Epithelial cell of prostate (primary cell): ENCODE data around the gene TEAD4.
"Not testable (repeated sequence)": the region's sequence is repeated elsewhere in the genome, so short reads cannot be mapped to it uniquely, and the experiment has no call there.

Experiments used
- DNase-seq: peaks from one replicate; pipeline ENCODE4 v3.0.0-alpha.2; 2011; ENCODE audit warnings: low read depth, low spot score
- H3K27ac ChIP-seq: fragments of 450-650 bp; 2 replicates; pipeline ENCODE4 v1.5.1; 2017; ENCODE audit warnings: mild to moderate bottlenecking

TEAD4 gene

DNA sequence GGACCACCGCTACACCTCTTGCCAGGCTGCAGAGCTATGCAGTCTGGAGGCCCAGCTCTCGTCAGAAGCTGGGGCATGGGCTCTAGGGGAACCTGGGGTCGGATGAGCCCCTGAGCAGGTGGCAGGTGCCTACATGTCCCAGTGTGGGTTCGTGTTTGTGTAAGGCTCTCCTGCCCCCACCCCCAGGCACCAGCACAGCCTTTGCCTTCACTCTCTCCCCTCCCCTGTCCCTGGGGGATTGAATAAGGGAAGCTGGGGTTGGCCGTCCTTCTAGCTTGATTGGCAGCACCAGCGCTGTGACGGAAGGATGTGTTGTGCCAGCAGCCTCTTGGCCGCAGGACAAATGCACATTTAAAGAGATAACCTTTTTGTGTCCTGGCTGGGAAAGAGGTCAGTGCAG, 83.2 kb downstream of the TEAD4 start:
- no peak for DNase-seq

DNA sequence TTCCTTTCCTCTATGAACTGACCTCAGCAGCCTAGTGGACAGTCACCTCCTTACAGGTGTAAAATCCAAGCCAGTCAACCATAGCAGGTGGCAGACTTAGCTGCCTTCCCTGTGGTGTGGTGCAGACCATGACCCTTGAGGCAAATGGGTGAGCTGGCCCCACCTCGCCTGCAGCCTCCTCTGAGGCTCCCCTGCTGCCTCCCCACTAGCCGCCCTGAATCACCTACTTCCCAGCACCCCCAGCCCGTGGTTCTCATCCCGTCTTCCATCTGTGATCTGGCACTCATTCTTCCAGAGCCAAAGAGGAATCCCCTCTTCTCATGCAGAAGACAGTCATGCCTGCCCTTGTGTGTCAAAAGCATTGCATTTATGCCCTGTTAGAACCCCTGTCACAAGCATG, 83.6 kb downstream of the TEAD4 start:
- DNase-seq = no peak
- no peak overlapping the region for H3K27ac ChIP-seq

More for the DNA sequence above, 83.2 kb downstream of the TEAD4 start:
- no peak overlapping the region for H3K27ac ChIP-seq

DNA sequence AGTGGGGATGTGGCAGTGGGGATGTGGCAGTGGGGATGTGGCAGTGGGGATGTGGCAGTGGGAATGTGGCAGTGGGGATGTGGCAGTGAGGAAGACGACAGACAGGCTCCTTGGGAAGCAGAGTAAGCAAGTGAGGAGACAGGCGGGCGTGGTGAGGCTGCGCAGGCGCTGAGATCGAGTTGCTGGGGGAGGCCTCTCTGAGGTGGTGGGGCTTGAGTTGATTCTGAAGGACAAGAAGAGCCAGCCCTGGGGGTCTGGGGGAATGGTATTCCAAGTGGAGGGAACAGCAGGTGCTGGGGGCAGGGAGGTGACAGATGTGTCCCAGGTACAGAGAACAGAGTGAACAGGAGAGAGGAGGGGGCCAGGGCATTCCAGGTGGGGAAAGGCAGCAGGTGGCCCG, 84.2 kb downstream of the TEAD4 start:
- no peak overlapping the region for H3K27ac ChIP-seq
- DNase-seq = no peak

DNA sequence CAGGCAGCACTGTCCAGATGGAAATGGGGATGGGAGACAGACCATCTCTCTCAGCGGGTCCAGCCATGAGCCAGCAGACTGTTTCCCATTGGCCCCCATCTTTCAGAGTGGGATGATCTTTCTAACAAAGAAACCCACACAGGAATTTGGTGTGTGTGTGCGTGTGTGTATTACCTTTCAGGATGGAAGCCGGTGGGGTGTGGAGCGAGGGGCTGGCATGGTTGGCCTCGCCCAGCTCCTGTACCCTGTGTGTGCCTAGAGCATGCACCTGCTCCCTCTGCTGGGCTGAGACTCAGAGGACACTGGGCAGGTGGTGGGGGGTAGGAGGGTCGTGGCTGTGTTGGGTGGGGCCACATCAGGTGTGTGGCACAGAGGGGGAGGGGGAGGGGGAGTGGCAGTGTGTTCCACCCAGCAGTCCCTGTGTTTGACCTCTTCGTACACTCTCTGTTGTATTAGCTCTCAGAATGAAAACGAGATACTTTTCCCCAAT, 85.0 kb downstream of the TEAD4 start:
- H3K27ac ChIP-seq = no peak overlapping the region
- no peak for DNase-seq

DNA sequence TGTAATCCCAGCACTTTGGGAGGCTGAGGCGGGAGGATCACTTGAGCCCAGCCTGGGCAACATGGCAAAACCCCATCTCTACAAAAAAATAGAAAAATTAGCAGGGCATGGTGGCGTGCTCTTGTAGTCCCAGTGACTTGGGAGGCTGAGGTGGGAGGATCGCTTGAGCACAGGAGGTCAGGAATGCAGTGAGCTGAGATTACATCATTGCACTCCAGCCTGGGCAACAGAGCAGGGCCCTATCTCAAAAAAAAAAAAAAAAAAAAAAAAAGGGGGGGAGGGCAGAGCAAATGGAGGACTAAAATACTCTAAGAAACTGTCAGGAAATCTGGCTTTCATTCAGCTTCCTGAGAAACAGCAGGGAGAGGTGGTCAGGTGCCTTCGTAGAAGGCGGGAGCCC, 86.3 kb downstream of the TEAD4 start:
- no peak for DNase-seq
- no peak overlapping the region for H3K27ac ChIP-seq

DNA sequence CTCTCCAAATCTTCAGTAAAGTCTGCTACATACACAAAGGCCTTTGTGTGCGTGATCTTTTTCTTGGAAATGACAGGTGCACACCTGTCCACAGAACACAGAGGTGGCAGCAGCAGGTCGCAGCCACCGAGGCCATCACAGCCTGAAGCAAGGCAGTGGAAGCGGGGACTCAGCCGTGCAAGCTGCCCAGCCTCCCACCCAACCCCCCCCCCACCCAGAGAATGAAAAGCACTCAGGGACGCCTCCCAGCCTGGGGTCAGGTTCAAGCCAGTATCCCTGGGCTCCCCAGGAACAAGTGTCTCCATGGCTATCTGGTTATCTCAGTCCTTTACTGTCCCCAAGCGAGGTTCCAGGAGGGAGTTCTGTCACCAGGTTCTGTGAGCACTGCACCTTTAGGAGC, 86.8 kb downstream of the TEAD4 start:
- no peak for DNase-seq
- H3K27ac ChIP-seq = no peak overlapping the region

DNA sequence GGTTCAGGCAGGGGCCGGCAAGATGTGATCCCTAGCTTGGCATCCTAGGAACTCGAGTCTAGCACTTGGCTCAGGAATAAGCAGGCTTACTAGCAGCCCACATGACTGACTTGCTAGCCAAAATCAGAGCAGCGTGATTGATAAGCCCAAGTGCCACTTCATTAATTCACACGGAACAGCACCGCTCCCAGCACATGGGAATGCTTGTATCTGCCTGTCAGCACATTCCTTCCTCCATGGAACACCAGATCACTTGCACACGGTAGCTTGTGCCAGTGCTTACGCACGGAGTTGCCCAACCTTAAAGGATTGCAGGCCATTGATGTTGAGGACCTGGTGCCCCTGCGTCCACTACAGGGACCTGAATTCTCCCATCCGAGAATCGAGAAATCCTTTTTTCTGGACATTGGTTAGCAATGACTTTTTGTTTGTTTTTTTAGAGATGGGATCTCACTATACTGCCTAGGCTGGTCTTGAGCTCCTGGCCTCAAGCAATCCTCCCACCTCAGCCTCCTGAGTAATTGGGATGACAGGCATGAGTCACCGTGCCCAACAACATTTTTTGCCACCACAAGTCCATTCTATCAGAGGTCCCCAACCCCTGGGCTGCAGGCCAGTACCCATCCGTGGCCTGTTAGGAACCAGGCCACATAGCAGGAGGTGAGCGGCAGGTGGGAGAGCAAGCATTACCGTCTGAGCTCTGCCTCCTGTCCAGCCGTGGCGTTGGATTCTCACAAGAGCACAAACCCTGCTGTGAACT, 87.4 kb downstream of the TEAD4 start:
- no peak overlapping the region for H3K27ac ChIP-seq
- no peak for DNase-seq

DNA sequence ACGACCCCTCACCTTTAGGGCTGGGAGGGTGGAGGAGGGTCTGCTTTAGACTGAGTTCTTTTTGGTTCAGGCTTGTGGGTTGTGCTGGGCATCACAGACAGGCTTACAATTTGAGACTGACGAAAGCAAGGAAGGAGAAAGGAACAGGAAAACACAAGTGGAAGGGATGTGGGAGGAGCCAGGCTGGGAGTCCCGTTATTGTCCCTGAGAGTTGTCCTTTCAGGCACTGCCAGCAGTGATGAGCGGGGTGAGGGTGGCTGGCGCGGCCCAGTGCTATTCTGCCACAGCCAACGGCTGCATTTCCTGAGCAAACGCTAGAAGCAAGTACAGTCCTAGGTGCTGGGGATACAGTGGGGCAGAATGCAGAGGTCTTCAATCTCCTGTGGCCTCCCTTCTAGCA, 88.8 kb downstream of the TEAD4 start:
- H3K27ac ChIP-seq = no peak overlapping the region
- no peak for DNase-seq

DNA sequence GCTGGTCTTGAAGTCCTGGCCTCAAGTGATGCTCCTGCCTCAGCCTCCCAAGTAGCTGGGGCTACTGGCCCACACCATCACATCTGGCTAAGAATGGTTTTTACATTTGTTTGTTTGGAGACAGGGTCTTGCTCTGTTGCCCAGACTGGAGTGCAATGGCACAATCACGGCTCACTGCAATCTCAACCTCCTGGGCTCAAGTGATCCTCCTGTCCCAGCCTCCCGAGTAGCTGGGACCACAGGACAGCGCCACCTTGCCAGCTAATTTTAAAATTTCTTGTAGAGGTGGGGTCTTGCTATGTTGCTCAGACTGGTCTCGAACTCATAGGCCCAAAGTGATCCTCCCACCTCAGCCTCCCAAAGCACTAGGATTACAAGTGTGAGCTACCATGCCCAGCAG, 89.3 kb downstream of the TEAD4 start:
- H3K27ac ChIP-seq = no peak overlapping the region
- no peak for DNase-seq

DNA sequence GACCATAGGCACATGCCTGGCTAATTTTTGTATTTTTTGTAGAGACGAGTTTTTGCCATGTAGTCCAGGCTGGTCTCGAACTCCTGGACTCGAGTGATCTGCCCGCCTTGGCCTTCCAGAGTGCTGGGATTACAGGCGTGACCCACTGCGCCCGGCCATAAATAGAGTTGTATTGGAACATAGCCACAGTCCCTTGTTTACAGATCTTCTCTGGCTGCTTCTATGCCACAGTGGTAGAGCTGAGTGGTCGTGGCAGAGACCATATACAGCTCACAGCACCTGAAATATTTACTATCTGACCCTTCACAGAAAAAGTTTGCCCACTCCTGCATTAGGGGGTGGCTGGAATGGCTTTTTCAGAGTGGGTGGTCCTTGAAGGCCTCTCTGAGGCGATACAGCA, 90.0 kb downstream of the TEAD4 start:
- H3K27ac ChIP-seq = no peak overlapping the region
- DNase-seq = no peak

DNA sequence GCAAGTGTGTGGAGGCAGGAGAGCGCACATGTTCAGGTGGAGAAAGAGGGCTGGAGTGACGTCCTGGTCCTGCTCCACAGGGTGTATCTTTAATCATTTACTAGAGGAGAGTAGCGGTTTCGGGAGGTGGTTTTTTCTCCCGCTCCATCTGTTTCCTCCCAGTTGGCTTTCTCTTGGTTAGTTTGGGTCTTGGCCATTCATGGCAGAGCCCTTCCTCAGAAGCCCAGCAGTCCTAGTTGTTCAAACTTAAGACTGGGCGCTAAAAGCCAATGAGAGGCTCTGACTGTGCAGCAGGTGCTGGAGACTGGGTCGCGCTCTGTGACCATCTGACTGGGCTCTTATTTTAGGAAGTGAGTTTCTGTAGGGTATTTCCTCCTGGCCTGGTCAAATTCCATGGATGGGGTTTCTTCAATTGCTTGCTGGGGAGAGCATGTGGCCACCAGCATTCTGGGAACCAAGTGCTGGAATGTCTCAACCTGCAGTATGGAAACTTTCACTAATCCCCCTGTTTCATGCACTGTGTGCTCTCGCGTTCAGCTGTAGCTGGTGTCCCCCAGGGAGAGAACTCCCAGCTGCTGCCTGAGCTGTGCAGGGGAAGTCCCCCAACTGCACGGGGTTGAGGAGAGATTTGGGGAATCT, 90.5 kb downstream of the TEAD4 start:
- no peak overlapping the region for H3K27ac ChIP-seq
- no peak for DNase-seq

DNA sequence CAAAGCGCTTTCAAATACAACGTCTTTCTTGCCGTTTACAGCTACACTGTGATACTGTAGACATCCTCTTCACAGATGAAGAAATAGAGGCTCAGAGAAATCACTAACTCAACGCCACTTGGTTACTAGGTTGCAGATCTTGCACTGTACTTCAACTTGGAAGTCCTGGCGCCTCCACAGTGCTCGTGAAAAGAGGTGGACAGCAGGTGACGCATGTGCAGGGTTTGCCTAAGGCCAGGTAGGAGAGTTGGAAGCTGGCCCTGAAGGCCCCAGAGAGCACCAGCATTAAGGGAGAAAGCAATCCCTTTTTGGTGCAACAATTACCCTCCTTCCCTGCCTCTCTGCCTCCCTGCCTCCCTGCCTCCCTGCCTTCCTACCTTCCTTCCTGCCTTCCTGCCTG, 95.2 kb downstream of the TEAD4 start:
- DNase-seq = no peak
- H3K27ac ChIP-seq = no peak overlapping the region

DNA sequence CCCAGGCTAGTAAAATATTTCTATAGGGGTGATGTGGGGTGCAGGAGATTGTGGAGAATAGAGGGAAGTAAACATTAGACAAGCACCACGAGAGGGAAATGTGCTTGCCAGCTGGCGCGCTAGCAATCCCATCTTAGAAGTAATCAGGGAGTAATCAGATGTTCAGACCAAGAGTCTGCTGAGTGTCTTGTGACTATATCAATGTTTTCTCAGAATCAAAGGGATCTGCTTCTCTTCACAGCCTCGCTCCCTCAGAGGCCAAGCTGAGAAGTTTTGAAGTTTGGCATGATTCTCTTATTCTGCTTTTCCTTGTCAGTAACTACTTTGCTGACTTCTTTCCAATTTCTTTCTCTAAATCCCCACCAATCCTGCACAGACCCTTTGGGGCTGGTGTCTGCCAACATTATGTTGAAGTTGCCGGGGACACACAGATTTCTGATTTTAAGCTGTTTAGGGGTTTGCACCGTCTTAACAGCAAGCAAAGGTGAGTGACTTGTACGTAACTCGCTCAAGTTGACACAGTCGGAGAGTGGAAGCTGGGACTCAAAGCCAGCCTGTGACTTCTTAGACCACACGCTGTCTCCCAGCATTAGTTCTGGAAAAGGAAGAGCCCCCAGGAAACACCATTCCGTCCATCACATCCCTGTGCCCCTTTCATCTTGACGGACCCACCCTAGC, 96.0 kb downstream of the TEAD4 start:
- H3K27ac ChIP-seq = no peak overlapping the region
- DNase-seq = no peak

DNA sequence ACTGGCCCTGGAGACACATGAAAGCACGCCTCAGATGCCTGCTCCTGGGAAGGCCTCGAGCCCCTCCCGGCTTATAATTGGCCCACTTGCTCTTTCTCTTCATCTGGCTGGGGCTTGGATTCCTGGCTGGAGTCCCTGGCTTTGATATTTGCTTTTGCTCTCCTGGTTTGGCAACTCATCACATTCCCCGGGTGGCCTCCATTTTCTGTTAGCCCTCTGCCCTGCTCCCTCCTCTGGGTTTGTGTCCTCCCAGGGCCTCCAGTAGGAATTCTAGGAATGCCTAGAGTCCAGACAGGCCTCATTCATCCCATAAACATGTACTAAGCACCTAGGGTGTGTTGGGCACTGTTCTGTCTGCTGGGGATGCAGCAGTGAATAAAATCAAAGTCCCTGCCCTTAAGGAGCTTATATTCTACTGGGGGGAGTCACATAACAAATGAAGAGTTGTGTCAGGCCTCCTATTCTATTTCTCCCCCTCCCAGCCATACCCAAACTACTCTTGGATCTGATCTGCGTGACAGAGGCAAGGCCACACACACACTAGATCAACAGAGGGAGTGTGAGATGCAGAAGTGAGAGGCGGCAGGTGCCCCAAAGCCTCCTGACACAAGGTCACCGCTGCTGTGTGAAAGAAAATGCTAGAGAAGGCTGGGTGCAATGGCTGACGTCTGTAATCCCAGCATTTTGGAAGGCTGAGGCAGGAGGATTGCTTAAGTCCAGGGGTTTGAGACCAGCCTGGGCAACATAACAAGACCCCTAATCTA, 96.7 kb downstream of the TEAD4 start:
- DNase-seq = no peak
- H3K27ac ChIP-seq = no peak overlapping the region

DNA sequence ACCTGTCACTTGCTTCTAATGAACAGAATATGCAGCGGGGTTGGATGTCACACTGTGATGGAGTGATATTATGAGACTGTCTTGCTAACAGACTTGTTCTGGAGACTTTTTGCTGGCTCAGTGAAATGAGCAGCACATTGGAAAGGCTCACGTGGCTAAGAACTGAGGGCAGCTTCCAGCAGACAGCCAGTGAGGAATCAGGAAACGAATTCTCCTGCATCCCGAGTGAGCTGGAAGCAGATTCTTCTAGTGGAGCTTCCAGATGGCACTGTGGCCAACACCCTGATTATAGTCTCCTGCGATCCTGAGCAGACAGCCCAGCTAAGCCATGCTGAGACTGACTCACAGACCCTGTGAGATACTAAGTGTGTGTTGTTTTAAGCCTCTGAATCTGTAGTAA, 101.9 kb downstream of the TEAD4 start:
- DNase-seq = no peak
- no peak overlapping the region for H3K27ac ChIP-seq

DNA sequence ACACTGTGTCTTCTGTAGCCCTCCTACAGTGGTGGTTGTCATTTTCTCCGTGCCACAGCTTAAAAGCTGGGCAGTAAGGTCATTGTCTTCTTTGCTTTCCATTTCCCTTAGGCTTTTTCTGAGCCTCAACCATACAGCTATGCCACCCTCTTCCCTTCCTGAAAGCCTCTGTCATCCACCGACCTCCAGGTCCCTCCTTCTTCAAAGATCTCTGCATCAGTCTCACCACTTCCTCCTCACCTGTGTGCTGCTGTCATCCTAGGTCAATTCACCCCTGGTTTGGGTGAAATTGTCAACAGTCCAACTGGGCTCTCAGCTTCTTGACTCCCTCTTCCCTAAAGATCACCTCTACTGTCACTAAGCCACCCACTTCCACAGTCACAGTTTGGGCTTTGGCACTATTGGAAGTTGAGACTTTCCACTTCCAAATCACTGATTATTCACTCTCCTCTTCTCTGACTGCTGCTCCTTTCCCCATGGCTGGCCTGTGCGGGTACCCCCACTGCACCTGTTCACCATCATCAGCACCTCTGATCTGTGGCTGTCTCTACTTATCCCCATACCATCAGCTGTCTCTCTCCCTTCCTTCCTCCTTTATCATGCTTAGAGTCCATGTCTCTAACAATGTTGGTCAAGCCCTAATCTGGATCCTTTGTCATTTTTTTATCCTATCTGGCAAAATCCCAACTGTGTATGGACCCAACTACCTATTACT, 102.5 kb downstream of the TEAD4 start:
- no peak overlapping the region for H3K27ac ChIP-seq
- DNase-seq = no peak

DNA sequence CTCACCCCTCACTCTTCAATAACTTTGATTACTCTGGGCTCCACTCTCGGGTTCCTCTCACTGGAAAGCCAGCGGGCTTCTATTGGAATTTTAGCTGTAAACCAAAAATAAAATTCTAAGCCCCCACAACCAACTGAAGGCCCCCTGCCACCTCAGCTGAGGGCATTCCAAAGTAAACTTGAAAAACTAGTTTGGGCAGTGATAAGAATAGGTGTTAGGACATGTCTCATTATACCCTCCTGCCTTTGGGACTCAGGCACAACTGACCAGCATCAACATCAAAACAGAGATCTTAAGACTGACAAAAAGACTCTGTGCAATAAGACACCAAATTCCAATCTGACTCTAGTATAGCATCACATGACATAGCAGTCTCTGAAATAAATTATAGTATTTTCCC, 106.1 kb downstream of the TEAD4 start:
- H3K27ac ChIP-seq = no peak overlapping the region
- no peak for DNase-seq

DNA sequence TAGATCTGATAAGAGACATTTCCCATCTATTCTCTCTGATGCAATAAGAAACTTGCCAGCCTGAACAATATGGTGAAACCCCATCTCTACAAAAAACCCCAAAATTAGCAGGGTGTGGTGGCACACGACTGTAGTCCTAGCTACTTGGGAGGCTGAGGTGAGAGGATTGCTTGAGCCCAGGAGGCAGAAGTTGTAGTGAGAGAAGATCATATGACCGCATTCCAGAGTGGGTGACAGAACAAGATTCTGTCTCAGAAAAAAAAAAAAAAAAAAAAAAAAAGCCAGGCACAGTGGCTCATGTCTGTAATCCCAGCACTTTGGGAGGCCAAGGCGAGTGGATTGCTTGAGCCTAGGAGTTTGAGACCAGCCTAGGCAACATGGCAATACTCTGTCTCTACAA, 106.6 kb downstream of the TEAD4 start:
- DNase-seq = not testable (repeated sequence)

DNA sequence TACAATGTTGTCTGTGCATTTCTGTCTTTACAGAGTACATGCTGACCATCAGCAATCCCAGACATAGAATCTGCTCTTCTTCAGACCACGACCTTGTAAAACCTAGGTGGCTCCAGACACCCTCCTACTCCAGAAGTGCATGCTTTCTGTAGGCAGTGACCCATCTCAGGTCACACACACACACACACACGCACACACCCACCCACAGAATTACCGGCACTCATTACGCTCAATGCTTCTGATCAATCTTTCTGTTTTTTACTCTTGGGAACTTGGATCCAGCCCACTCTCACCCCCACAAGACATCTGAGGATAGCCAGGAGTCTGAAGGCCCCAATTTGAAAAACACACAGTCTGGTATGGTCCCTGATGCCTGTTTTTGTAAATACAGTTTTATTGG, 110.5 kb downstream of the TEAD4 start:
- DNase-seq = no peak
- no peak overlapping the region for H3K27ac ChIP-seq

More for the DNA sequence above, 106.6 kb downstream of the TEAD4 start:
- H3K27ac ChIP-seq = not testable (repeated sequence)

DNA sequence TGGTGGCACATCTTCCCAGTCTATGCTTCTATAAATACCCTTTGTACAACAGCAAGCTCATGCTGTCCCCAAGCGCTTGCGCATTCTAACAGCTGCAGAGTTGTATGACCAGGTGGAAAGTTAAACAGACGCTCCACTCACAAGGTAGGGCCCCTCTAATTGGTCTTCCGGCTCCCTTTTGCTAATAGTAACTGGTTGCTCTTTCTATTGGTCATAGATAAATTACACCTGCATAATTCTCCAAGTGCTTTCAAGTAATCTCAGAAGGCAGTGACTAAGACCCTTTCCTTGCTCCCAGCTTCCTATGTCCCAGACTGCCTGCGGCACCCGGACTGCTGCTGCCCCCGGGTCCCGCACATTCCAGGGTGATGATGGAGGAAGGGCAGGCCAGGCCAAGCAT, 111.9 kb downstream of the TEAD4 start:
- no peak for DNase-seq
- no peak overlapping the region for H3K27ac ChIP-seq
